ENCODE measurements around the gene FERMT2.

GRCh38 chr14:52836063-52836462 lies 114.8 kb downstream of the FERMT2 start:
- no peak for TF ChIP-seq EZH2 (IDR thresholded peaks at IDR 0.05; ENCODE audit: low read length, unreplicated experiment)
- TF ChIP-seq CTCF (conservative IDR thresholded peaks at IDR 0.05; ENCODE audit: low read depth, low read length): no peak
- TF ChIP-seq EZH2phosphoT487 (IDR thresholded peaks at IDR 0.05; ENCODE audit: borderline replicate concordance, low read length): no peak
